GM21576 (cell line): ENCODE measurements around the gene GRIA3.

Source experiments
- ATAC-seq: cut with Tn5 transposase; IDR thresholded peaks from one replicate; pipeline ENCODE4 v1.9.1; 2021; ENCODE audit warnings: mild to moderate bottlenecking, moderate library complexity; ENCODE audit not compliant: unreplicated experiment

Gene GRIA3

DNA sequence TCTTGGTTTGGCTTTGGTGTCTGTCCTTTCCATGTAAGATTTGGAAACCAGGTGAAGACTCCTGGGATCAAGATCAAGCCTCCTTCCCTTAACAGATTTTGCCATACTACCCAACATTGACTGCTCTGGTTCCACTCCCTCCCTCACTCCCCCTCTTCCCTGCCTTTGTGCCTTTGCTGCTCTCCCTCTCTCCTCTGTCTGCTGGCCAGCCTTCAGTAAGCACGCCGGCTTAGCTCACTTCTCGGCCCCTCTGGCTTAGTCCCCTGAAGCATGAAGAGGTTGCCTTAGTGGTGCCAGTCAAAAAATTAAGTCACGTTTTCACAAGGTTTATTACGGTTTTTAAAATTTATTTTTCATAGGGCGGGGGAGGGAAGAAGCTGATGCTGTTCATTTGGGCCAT is 6.0 kb downstream of the GRIA3 start:
- ATAC-seq = no peak

DNA sequence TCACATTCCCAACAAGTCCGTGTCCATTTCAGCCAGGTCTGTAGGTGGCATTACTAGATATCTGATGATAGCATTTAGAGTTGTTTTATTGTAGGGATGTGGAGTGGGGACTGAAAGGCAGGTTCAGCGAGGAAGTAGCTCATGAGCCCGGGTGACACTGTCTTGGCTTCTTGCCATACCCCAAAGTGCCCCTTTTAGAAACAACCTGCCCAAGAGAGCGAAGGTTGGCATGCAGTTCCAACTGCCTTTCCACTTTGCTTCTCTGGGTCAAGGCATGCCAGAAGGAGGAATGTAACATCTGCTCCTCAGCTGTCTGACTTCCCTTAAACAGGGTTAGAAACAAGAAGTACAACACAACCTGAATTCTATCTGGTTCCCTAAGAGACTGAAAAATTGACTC is 9.0 kb downstream of the GRIA3 start:
- ATAC-seq = no peak

- no peak for ATAC-seq
Observed at GRCh38 chrX:123199338-123199737, 15.3 kb downstream of the GRIA3 start.

DNA sequence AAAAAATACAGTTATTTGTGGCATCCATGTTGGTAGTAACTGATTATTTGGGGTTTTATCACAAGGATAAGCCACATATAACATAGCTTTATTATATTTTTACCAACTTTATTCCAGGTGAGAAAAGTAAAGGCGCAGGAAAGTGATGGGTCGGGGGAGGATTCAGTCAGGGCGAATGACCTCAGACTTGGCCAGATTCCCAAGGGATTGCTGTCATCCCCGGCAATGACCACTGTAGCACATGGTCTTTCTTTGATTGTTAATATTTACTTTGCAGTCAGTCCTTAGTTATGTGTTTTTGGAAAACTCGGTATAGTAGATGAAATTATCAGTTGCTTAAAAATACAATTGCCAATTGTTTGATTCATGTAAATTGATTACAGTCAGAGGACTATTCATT is 17.6 kb downstream of the GRIA3 start:
- no peak for ATAC-seq

GRCh38 chrX:123202523-123202922 is 18.4 kb downstream of the GRIA3 start:
- ATAC-seq = no peak

DNA sequence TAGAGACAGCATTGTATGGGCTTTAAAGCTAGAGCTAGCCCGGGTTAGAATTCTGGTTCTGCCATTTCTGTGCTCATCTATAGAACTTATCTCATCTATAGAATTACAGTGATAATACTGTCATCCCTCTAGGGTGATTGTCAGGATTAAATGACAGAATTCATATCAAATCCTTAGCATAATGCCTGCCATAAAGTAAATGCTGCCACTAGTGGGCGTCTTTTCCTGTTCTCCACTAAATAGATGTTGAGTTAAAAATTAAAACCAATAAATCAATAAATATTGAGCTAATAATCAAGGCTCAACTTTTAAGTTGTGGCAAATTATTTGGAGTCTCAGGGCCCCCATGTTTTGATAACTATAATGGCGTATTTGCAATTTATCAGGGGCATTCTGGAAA is 19.7 kb downstream of the GRIA3 start:
- ATAC-seq = no peak

GRCh38 chrX:123206176-123206575 is 22.1 kb downstream of the GRIA3 start:
- ATAC-seq = no peak

DNA sequence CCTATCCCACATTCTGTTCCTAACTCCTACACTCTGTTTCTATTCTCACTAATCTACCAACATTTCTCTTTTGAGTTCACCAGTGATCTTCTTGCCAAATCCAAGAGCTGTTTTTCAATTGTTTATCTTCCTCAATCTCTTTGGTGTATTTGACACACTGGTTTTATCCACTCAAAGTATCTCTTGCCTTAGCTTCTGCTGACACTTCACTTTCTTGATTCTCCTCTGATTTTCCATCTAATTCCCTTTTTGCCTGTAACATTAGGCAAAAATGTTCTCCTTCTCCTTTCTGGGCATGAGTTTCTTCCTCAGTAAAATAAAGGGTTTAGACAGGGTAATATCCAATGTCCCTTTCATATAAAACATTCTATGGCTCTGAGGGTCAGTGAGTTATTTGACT is 26.2 kb downstream of the GRIA3 start:
- ATAC-seq = no peak

DNA sequence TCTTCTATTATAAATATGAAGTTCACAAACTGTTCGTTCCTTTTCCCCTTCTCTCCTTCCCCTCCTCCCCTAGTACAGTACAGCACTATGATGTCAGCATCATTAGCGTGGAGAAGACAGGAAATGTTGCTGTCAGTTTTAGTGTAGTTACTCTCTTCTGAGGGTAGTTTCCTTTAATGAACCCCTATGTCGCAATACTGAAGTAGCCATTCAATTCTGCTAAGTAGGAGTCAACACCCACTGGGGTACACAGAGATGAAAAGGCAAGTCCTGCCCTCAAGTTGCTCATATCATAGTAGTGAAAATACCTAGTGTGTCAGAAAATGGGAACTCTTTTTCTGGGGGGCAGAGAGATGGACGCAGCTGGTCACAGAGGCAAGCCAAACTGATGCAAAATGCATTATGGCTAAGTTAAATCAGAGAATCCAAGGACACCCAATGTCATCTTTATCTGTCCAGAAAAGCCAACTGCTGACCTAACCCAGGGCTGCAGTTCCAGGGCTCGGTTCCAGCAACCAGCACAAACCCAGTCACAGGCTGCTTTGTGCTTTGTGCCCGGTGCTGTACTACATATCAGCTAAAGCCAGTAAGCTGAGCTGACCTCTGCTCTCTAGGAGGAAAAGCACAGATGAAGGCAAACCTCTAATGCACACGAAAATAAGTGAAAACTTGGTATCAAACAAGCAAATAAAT is 31.5 kb downstream of the GRIA3 start:
- no peak for ATAC-seq

DNA sequence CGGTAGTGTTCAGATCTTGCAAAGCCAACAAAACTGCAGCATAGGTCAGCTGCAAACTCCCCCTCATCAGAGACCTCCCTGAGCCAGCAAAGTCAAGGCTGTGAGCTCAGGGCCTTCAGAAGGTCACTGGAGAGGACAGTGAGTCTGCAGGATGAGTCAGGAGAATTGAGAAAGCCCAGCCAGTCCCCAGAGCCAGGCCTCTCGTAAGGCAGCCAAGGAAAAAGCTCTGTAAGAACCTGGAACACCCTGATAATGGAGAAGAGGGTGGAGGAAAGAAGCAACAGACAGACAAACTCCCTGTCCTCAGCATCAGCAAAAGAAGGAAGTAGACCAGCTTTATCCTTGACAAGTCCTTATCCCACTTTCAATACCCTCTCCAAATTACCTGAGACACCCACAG is 33.0 kb downstream of the GRIA3 start:
- no peak for ATAC-seq

DNA sequence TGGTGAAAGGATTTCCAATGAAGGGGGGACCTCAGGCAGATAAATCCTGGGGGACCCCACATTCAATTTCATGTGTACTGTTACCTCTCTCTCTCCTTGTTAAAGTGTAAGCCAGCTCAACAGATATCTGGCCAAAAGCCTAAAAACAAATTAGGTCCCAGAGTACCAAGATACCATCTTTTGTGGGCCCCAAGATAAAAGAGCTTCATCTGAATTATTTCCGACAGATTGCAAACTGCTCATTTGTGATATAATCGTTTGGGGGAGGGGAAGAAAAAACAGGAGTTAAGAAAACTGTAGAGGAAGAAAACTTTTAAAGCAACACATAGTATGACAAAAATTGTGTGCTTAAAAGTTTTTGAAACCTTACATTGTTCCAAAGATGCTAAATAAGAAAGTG is 33.6 kb downstream of the GRIA3 start:
- ATAC-seq = no peak

- no peak for ATAC-seq
Observed at GRCh38 chrX:123219916-123220315, 35.8 kb downstream of the GRIA3 start.

- no peak for ATAC-seq
Observed at GRCh38 chrX:123222920-123223319, 38.8 kb downstream of the GRIA3 start.

DNA sequence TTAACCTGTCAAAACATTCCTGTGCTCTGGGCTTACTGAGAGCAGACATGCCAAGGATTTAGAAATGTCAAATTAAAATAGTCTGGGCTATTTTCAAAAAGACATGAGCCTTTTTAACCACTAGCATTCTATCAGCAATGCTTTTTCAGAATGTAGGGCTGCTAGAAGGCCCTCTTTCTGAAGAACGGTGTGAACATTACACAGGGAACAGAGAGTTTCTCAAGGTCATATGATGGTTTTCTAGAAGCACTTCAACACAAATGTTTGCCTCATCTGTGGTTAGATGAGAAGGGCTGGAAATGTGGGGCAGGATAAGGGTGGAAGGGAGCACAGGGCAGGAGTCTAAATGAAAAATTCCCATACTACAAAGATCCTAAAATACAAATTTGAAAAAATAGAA is 39.3 kb downstream of the GRIA3 start:
- ATAC-seq = peak; percentile 15

- ATAC-seq = peak; percentile 81
Observed at GRCh38 chrX:123223859-123224258, 39.8 kb downstream of the GRIA3 start.

GRCh38 chrX:123230798-123231197 is 46.7 kb downstream of the GRIA3 start:
- ATAC-seq = no peak

GRCh38 chrX:123236859-123237258 is 52.8 kb downstream of the GRIA3 start:
- no peak for ATAC-seq

DNA sequence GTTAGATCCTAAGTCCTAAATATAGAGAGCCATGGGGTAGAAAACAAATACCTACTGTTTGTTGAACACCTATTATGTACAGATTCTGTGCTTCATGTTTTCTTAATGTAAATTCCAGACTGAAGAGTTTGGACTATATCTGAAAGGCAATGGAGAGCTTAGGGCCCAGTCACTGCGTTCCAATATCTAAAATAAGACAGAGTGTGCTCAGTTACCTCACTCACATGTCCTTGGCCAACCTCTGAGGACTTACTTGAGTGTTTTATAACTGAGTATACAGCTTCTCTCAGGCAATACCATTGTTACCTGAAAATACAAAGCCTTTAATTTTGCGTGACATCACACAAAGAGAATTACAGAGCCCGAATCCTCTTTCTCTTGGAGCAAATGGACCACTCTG is 53.2 kb downstream of the GRIA3 start:
- ATAC-seq = no peak

DNA sequence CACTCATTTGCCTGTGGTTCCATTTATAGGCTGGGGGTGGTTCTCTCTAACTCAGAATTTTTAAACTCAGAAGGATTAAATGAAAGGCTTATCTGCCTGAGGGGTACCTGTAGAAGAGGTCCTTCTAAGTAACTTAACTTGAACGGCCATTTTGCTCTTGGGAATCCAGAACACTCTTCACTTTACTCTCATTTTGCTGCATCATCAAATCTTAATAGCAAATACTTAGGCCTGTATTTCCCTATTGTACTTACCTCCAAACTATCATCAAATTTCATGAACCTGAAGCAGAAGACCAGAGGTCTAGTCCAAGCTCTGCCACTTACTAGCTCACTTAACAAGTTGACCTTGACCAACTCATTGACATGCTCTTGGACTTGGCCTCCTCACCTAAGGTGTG is 70.4 kb downstream of the GRIA3 start:
- ATAC-seq = no peak

DNA sequence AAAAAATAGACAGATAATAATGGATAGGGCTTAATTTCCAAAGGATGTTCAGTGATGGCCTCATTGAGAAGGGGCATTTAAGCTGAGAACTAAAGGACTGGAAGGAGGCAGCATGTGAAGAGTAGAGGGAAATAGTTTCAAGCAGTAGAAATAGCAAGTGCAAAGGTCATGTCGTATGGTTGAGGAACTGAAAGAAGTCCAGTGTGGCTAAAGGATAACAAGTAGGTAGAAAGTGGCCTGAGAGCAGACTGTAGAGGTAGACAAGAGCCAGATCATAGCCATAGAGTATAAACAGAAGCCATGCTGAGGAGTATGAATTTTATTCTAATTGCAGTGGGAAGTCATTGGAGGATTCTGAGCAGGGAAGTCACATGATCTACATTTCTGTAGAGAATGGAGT is 72.3 kb downstream of the GRIA3 start:
- no peak for ATAC-seq

DNA sequence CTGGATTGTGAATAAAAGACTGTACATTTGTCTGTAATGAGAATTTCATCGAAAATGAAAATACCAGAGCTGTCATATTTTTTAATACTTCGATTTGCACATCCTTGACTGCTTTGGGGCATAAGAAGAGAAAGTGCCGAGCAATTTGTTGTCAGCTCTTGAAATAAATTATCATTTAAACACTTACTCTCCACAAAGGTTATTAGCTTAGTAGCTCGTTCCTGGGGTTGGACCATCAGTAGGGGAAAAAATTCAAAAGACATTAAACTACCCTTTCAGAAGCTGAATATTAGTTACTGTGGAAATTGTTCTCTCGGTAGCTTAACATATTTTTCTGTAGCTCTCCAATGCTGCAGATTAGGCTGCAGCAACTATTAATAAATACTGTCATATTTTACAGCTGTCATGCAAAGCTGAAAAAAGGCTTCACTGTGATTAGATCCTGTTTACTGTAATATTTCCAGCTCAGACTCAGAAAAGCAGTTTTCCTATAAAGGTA is 76.9 kb downstream of the GRIA3 start:
- no peak for ATAC-seq

DNA sequence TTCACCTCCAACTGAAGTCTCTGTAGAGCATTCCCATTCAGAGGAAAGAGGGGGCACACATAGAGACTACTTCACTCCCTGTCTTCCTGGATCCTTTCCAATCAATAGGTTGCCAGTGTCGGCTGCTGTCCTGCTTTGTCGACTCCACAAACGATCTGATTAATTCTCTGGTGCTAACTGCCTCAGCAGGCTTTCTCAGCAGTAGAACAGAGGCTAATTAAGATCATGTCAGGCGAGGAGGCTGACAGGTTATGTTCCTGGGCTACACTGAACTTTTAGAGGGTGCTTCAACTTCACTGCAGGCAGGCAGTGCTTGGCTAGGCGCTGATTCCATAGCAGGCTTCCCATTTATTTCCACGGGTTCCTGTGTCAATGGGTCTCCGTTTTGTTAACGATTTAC is 79.2 kb downstream of the GRIA3 start:
- ATAC-seq = no peak

DNA sequence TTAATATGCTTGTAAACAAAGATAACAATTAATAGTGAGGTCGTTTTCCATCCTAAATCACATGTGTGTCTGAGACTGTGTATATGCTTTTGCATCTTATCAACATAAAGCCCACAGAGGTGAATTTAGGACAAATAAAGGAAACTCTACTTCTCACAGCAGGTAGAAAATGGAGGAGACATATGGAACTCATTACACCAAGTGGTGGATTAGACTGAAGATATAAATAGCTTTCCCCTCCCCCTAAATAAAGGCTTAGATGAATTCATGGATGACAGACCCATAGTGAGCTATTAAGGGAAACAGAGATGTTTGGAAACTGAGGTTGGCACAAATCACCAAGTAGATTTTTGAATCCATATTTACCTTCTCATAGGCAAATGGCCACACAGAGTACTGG is 79.7 kb downstream of the GRIA3 start:
- no peak for ATAC-seq
